ENCODE results near the gene COL1A2.

DNA sequence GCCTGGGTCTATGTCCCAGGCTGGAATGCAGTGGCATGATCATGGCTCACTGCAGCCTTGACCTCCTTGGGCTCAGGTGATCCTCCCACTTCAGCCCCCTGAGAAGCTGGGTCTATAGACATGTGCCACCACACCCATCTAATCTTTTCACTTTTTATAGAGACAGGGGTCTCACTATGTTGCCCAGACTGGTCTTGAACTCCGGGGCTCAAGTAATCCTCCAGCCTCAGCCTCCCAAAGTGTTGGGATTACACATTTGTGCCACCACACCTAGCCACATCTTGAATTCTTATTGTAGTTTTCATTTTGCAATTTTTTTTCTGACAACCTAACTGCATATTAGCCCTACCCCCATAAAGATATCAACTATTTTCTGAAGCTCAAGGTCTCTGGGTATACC, 18.4 kb upstream of the COL1A2 start:
- TF ChIP-seq, protein P1, sequence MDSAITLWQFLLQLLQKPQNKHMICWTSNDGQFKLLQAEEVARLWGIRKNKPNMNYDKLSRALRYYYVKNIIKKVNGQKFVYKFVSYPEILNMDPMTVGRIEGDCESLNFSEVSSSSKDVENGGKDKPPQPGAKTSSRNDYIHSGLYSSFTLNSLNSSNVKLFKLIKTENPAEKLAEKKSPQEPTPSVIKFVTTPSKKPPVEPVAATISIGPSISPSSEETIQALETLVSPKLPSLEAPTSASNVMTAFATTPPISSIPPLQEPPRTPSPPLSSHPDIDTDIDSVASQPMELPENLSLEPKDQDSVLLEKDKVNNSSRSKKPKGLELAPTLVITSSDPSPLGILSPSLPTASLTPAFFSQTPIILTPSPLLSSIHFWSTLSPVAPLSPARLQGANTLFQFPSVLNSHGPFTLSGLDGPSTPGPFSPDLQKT (CRISPR knock-in tag; IDR thresholded peaks at IDR 0.05; ENCODE audit: borderline replicate concordance), result no peak
- no peak for TF ChIP-seq ZNF776 (CRISPR knock-in tag; IDR thresholded peaks at IDR 0.05)
- no peak for TF ChIP-seq FOXA3 (CRISPR knock-in tag; IDR thresholded peaks at IDR 0.05)
- no peak for TF ChIP-seq SRSF1 (optimal IDR thresholded peaks at IDR 0.05; ENCODE audit: low read depth, low read length)
- TF ChIP-seq RFX3 (CRISPR knock-in tag; IDR thresholded peaks at IDR 0.05), result no peak
- TF ChIP-seq, protein P2, sequence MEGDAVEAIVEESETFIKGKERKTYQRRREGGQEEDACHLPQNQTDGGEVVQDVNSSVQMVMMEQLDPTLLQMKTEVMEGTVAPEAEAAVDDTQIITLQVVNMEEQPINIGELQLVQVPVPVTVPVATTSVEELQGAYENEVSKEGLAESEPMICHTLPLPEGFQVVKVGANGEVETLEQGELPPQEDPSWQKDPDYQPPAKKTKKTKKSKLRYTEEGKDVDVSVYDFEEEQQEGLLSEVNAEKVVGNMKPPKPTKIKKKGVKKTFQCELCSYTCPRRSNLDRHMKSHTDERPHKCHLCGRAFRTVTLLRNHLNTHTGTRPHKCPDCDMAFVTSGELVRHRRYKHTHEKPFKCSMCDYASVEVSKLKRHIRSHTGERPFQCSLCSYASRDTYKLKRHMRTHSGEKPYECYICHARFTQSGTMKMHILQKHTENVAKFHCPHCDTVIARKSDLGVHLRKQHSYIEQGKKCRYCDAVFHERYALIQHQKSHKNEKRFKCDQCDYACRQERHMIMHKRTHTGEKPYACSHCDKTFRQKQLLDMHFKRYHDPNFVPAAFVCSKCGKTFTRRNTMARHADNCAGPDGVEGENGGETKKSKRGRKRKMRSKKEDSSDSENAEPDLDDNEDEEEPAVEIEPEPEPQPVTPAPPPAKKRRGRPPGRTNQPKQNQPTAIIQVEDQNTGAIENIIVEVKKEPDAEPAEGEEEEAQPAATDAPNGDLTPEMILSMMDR (CRISPR knock-in tag; IDR thresholded peaks at IDR 0.05), result no peak
- no peak for TF ChIP-seq ZNF354B (CRISPR knock-in tag; IDR thresholded peaks at IDR 0.05)
- no peak for TF ChIP-seq ZFP90 (CRISPR knock-in tag; IDR thresholded peaks at IDR 0.05; ENCODE audit: borderline replicate concordance)
- TF ChIP-seq POLR2AphosphoS5 (IDR thresholded peaks at IDR 0.05; ENCODE audit: low read depth, low read length), result no peak
- TF ChIP-seq, protein P3, sequence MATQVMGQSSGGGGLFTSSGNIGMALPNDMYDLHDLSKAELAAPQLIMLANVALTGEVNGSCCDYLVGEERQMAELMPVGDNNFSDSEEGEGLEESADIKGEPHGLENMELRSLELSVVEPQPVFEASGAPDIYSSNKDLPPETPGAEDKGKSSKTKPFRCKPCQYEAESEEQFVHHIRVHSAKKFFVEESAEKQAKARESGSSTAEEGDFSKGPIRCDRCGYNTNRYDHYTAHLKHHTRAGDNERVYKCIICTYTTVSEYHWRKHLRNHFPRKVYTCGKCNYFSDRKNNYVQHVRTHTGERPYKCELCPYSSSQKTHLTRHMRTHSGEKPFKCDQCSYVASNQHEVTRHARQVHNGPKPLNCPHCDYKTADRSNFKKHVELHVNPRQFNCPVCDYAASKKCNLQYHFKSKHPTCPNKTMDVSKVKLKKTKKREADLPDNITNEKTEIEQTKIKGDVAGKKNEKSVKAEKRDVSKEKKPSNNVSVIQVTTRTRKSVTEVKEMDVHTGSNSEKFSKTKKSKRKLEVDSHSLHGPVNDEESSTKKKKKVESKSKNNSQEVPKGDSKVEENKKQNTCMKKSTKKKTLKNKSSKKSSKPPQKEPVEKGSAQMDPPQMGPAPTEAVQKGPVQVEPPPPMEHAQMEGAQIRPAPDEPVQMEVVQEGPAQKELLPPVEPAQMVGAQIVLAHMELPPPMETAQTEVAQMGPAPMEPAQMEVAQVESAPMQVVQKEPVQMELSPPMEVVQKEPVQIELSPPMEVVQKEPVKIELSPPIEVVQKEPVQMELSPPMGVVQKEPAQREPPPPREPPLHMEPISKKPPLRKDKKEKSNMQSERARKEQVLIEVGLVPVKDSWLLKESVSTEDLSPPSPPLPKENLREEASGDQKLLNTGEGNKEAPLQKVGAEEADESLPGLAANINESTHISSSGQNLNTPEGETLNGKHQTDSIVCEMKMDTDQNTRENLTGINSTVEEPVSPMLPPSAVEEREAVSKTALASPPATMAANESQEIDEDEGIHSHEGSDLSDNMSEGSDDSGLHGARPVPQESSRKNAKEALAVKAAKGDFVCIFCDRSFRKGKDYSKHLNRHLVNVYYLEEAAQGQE (IDR thresholded peaks at IDR 0.05; ENCODE audit: borderline replicate concordance in 1 of 2, low read depth in 1 of 2, low read length in 2 of 2), result no peak
